Thyroid gland (tissue), 4 donors: ENCODE data around the gene RHOBTB1. TPM values are rescaled to one million over a fixed set of nuclear protein-coding genes. Genes with fewer than 3 reads are reported as not detected.

Experiments
- DNase-seq, 2 donors: peaks; one replicate each; pipeline ENCODE4 v3.0.0-alpha.2; 2019
- H3K27ac ChIP-seq, 3 donors: fragments of 200-600 bp; sonication (generic); 1 replicate in 2 of 3; 2 replicates in 1 of 3; pipeline ENCODE4 v1.5.1; 2016 to 2019; ENCODE audit warnings: mild to moderate bottlenecking in 1 of 3, moderate library complexity in 1 of 3
- H3K27me3 ChIP-seq: fragments of 200-600 bp; sonication (generic); one replicate; pipeline ENCODE4 v1.5.1; 2019
- H3K36me3 ChIP-seq, 2 donors: fragments of 200-600 bp; sonication (generic); one replicate each; pipeline ENCODE4 v1.5.1; 2016 to 2019
- H3K4me1 ChIP-seq, 2 donors: fragments of 200-600 bp; sonication (generic); one replicate each; pipeline ENCODE4 v1.5.1; 2017 to 2019
- H3K4me3 ChIP-seq, 3 donors: fragments of 200-600 bp; sonication (generic); replicated peaks in 1 of 3; 1 replicate in 2 of 3; 2 replicates in 1 of 3; pipeline ENCODE4 v1.5.1; 2016; ENCODE audit warnings: mild to moderate bottlenecking in 1 of 3
- H3K9me3 ChIP-seq: fragments of 200-600 bp; sonication (generic); one replicate; pipeline ENCODE4 v1.5.1; 2017
- CTCF ChIP-seq, 6 experiments: fragments of 200-600 bp in 3 of 6; fragments of 450-650 bp in 3 of 6; sonication (generic) in 3 of 6; IDR thresholded peaks; one replicate each; pipeline ENCODE4 v1.5.1; 2016 to 2019; ENCODE audit warnings: antibody characterized with exemption in 6 of 6, mild to moderate bottlenecking in 2 of 6, inconsistent platforms in 1 of 6, moderate library complexity in 1 of 6
- POLR2A ChIP-seq, 2 donors: fragments of 450-650 bp; IDR thresholded peaks; one replicate each; pipeline ENCODE4 v1.6.1; 2017; ENCODE audit warnings: antibody characterized with exemption in 2 of 2, mild to moderate bottlenecking in 2 of 2, moderate library complexity in 1 of 2
- WGBS, 2 donors: methylation state at CpG; one replicate each; pipeline ENCODE4 v1.1.5; 2017; 5-methylcytosine and 5-hydroxymethylcytosine counted together
- intact Hi-C: fragments of 100-400 bp; cut with DNase I; formaldehyde crosslinking; loops from one replicate; pipeline ENCODE4 v1.15.1; 2023
- total RNA-seq, 4 donors: library from RNA; depleted of rRNA; stranded (reverse); fragments of >200 nt; gene quantifications; one replicate each; pipeline ENCODE4 v1.2.3, GENCODE V29; 2016

RHOBTB1 gene
- total RNA-seq, 4 donors from 2014 or later, result 6.8 to 10.5 (median 9.1) TPM

- no peaks in the 10 kb centered on the region for H3K27me3 ChIP-seq
- TF ChIP-seq CTCF (IDR thresholded peaks at IDR 0.05), result no peak
- no peak for TF ChIP-seq POLR2A (IDR thresholded peaks at IDR 0.05)
- no peak overlapping the region for H3K27ac ChIP-seq
- DNase-seq, result no peak
- no peak overlapping the region for H3K4me3 ChIP-seq
- H3K36me3 ChIP-seq, result peaks cover 7% of the 10 kb centered on the region in 2 donors
- WGBS, 2 donors, result 93 to 96% methylated on average over 6 of the region's 6 CpGs
- H3K9me3 ChIP-seq, result no peaks in the 10 kb centered on the region
- H3K4me1 ChIP-seq, result no peaks in the 10 kb centered on the region
- intact Hi-C loops, result no loop called here
Observed at GRCh38 chr10:60869652-60870415, 74.2 kb downstream of the RHOBTB1 start.

DNA sequence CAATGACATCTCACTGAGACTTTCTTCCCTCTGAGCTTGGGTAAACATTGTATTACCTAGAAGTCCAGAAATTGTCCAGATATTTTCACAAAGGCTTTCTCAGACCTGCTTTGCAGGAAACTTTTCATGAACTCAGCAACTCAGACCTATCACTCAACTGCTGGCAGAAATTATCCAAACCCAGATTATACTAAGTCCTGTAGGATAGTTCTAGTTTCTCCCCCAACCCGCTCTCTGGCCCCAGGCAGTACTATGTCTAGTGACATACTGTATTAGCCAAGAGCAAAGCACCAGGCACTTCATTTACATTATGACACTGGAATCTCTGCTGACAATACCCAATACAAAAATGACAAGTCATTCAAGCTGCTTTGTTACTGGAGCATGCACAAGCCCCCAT lies 75.0 kb downstream of the RHOBTB1 start:
- Histone ChIP-seq H3K36me3 (peaks cover 7% of the 10 kb centered on the region in 2 donors), H3K27ac (no peak overlapping the region), H3K4me3 (no peak overlapping the region), H3K27me3 (no peaks in the 10 kb centered on the region), H3K9me3 (no peaks in the 10 kb centered on the region), H3K4me1 (no peaks in the 10 kb centered on the region)
- WGBS, 2 donors, result 100% methylated on average over 1 of the region's 1 CpG
- intact Hi-C loops, result no loop called here
- TF ChIP-seq POLR2A (IDR thresholded peaks at IDR 0.05), result no peak
- no peak for TF ChIP-seq CTCF (IDR thresholded peaks at IDR 0.05)
- no peak for DNase-seq

DNA sequence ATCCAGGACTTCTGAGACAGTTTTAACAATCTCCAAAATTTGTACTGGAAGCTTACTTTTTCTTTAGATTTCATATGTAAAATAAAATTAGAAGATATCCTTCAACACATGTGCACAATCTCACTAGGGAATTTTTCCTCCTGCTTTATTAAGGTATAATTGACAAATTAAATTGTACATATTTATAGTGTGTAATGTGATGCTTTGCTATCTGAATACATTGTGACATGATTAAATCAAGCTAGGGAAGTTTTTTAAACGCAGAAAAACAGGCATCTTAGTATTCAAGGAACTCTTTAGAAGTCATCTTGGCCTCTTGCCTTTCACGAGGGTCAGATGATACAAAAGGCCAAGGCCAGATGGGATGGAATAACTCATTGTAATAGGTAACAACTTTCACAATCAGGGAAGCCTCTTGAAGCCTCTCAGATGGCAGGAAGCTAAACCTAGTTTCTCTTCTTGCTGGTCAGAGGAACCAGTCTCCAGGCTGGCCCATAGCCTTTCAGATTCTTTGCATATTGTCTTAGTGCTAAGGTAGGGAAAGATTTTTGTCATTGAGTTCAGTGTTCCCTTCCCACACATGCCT lies 78.7 kb downstream of the RHOBTB1 start:
- intact Hi-C loops, result no loop called here
- Histone ChIP-seq H3K4me3 (no peak overlapping the region), H3K36me3 (peaks cover 0 to 7% of the 10 kb centered on the region in 2 donors), H3K9me3 (no peaks in the 10 kb centered on the region), H3K4me1 (no peaks in the 10 kb centered on the region), H3K27ac (no peak overlapping the region), H3K27me3 (no peaks in the 10 kb centered on the region)
- 62 to 82% methylated on average over 2 of the region's 2 CpGs for WGBS, 2 donors
- DNase-seq, result no peak
- TF ChIP-seq CTCF (IDR thresholded peaks at IDR 0.05) (no peak), POLR2A (IDR thresholded peaks at IDR 0.05) (no peak)

- intact Hi-C loops, result no loop called here
- no peak overlapping the region for H3K4me3 ChIP-seq
- 48 to 71% methylated on average over 5 of the region's 5 CpGs for WGBS, 2 donors
- H3K4me1 ChIP-seq, result no peaks in the 10 kb centered on the region
- no peaks in the 10 kb centered on the region for H3K36me3 ChIP-seq
- no peak overlapping the region for H3K27ac ChIP-seq
- TF ChIP-seq POLR2A (IDR thresholded peaks at IDR 0.05), result no peak
- TF ChIP-seq CTCF (IDR thresholded peaks at IDR 0.05), result no peak
- no peaks in the 10 kb centered on the region for H3K9me3 ChIP-seq
- DNase-seq, result no peak
- H3K27me3 ChIP-seq, result no peaks in the 10 kb centered on the region
Observed at GRCh38 chr10:60863796-60864195, 80.2 kb downstream of the RHOBTB1 start.

DNA sequence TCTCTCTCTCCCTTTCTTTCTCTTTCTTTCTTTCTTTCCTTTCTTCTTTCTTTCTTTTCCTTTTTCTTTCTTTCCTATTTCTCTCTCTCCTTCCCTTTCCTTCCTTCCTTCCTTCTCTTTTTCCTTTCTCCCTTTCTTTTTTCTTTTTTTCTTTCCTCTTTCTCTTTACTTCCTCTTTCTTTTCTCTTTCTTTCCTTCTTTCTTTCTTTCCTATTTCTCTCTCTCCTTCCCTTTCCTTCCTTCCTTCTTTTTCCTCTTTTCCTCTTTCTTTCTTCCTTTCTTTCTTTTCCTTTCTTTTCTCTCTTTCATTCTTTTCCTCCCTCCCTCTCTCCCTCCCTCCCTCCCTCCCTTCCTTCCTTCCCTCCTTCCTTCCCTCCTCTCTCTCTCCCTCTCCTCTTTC lies 81.5 kb downstream of the RHOBTB1 start:
- H3K4me3 ChIP-seq, result no peak overlapping the region
- no peak for DNase-seq
- TF ChIP-seq POLR2A (IDR thresholded peaks at IDR 0.05) (no peak), CTCF (IDR thresholded peaks at IDR 0.05) (no peak)
- H3K27me3 ChIP-seq, result no peaks in the 10 kb centered on the region
- H3K27ac ChIP-seq, result no peak overlapping the region
- H3K36me3 ChIP-seq, result no peaks in the 10 kb centered on the region
- H3K4me1 ChIP-seq, result no peaks in the 10 kb centered on the region
- intact Hi-C loops, result no loop called here
- H3K9me3 ChIP-seq, result no peaks in the 10 kb centered on the region
